ENCODE results near the gene FAT4.
A peak's percentile ranks its signal among the peaks of the same experiment; 100 is the strongest.

FAT4 gene, protein sequence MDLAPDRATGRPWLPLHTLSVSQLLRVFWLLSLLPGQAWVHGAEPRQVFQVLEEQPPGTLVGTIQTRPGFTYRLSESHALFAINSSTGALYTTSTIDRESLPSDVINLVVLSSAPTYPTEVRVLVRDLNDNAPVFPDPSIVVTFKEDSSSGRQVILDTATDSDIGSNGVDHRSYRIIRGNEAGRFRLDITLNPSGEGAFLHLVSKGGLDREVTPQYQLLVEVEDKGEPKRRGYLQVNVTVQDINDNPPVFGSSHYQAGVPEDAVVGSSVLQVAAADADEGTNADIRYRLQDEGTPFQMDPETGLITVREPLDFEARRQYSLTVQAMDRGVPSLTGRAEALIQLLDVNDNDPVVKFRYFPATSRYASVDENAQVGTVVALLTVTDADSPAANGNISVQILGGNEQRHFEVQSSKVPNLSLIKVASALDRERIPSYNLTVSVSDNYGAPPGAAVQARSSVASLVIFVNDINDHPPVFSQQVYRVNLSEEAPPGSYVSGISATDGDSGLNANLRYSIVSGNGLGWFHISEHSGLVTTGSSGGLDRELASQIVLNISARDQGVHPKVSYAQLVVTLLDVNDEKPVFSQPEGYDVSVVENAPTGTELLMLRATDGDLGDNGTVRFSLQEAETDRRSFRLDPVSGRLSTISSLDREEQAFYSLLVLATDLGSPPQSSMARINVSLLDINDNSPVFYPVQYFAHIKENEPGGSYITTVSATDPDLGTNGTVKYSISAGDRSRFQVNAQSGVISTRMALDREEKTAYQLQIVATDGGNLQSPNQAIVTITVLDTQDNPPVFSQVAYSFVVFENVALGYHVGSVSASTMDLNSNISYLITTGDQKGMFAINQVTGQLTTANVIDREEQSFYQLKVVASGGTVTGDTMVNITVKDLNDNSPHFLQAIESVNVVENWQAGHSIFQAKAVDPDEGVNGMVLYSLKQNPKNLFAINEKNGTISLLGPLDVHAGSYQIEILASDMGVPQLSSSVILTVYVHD (N-terminal part only)

DNA sequence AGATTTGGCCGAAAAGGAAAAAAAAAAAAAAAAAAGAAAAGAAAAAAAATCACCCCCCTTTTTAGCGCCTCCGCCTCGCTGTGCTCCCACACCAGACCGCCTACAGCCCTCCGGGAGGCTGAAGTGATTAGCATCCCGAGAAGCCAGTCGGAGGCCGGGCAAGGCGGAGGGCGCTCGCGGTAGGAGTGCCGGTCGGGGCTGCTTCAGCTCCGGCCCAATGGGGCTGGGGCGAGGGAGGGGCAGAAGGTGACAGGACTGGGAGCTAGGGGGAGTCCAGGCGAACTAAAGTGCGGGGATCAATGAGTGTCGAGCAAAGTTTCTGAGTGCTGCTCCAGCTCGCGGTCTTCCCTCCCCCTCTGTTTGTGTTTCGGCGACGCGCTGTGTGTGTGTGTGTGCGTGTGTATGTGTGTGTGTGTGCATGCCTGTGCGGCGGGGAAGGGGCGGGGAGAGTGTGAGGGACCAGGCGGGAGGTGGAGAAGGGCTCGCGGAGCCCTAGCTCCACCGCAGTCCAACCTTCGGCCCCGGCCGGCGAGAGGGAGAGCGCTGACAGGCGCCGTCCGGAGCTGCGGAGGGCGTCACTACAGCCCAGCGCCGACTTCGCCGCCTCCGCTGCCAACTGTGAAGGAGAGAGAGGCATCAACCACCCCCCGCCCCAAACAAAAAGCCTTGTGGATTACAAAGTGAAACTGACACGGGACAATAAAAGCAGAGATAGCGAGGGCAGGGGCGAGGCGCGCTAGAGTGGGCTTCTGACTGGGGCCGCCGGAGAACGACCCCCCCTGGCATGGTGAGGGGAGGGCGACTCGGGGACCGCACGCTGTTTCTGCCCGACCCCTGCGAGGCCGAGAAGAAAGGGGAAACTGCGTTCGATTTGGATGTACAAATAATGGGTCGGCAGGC lies at the start of gene FAT4:
FAT4 (plus strand) TSS at position 280 of the 900 bp plus-strand sequence. CDS start 1,457 bp downstream, outside the sequence.
- H3K27ac Mint-ChIP-seq, result peak within 1 kb of the TSS; percentile 37
- H3K9me3 Mint-ChIP-seq, result no peaks in the 10 kb centered on the region
- intact Hi-C loops (cut with micrococcal nuclease), result no loop called here
- H3K4me3 Mint-ChIP-seq, result peak within 1 kb of the TSS; percentile 83
- peaks cover 65% of the 10 kb centered on the region for H3K27me3 Mint-ChIP-seq
- peaks cover 34% of the 10 kb centered on the region for H3K4me1 Mint-ChIP-seq (ENCODE audit: low read depth)
- peaks cover 9% of the 10 kb centered on the region for H3K36me3 Mint-ChIP-seq (ENCODE audit: low read depth)

DNA sequence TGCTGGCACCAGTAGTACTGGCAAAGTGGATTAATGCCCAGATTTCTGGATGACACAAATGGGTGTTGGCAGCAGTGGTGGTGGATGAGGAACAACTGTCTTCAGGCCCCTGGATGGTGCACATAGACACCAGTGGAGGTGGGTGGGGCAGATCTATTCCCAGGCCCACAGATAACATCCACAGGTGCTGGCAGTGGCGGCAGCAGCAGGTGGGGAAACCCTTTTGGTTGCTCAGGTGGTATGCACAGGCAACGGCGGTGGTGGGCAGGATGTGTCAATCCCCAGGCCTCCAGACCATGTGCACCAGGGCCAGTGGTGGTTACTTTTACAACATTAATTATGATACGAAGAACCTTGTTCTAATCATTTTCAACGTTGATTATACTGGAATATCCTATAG lies 48.9 kb upstream of the FAT4 start:
- Mint-ChIP-seq H3K27me3 (no peaks in the 10 kb centered on the region), H3K36me3 (ENCODE audit: low read depth) (no peaks in the 10 kb centered on the region)

DNA sequence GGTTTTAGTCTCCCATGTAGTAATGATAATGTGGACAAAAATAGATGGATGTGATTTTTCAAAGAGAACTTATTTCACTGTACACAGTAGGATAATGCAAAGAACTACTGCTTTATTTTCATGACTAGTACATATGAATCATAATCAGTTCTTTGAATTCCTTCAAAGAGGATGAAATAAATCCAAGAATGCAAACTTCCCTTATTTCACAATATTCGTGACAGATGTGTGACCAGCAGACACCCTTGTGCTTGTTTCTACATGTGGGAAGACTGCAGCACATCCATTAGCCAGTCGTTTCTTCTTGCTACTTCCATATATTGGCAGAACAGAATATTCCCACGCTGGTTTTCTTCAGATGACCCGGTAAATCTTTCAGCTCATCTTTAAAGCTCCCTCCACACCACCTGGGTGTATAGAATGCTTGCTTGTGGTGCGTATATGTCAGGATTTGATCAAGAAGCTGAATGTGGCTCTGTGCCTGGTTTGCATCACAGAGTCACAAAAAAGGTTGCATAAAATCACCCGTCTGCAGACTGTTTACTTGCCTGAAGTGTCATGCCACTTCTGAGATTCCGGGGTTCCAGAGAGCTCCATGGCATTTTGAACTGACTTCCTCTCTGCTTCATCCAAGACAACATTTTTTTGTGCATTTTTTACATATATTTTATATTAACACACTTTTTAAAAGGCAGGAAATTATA lies 47.7 kb upstream of the FAT4 start:
- intact Hi-C loops (cut with micrococcal nuclease), result no loop called here
- H3K27me3 Mint-ChIP-seq, result no peaks in the 10 kb centered on the region
- H3K9me3 Mint-ChIP-seq, result no peaks in the 10 kb centered on the region
- H3K36me3 Mint-ChIP-seq (ENCODE audit: low read depth), result no peaks in the 10 kb centered on the region
- no peak overlapping the region for H3K4me3 Mint-ChIP-seq
- H3K27ac Mint-ChIP-seq, result no peak overlapping the region
- H3K4me1 Mint-ChIP-seq (ENCODE audit: low read depth), result no peaks in the 10 kb centered on the region

More for the DNA sequence above, 48.9 kb upstream of the FAT4 start:
- Mint-ChIP-seq H3K4me1 (ENCODE audit: low read depth) (no peaks in the 10 kb centered on the region), H3K27ac (no peak overlapping the region), H3K9me3 (no peaks in the 10 kb centered on the region), H3K4me3 (no peak overlapping the region)
- intact Hi-C loops (cut with micrococcal nuclease), result no loop called here

DNA sequence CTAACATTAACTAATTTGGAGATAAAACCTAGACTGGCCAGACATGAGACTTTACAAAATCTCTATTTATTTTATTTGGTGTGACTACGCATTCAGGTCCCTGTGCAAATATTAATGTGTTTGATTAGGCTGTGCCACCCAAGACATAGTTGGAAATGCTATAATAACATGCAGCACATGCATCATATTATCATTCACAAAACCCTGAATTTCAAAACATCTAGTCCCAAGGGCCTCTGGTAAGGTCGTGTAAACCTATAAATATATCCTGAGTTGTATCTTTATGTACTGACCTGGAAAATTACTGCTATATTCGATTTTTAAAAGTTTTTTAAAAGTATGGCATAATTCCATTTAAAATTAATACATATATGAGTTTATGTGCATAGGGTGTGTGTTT lies 47.1 kb upstream of the FAT4 start:
- no peak overlapping the region for H3K27ac Mint-ChIP-seq
- H3K27me3 Mint-ChIP-seq, result no peaks in the 10 kb centered on the region
- intact Hi-C loops (cut with micrococcal nuclease), result no loop called here
- no peaks in the 10 kb centered on the region for H3K4me1 Mint-ChIP-seq (ENCODE audit: low read depth)
- H3K4me3 Mint-ChIP-seq, result no peak overlapping the region
- no peaks in the 10 kb centered on the region for H3K36me3 Mint-ChIP-seq (ENCODE audit: low read depth)
- no peaks in the 10 kb centered on the region for H3K9me3 Mint-ChIP-seq

DNA sequence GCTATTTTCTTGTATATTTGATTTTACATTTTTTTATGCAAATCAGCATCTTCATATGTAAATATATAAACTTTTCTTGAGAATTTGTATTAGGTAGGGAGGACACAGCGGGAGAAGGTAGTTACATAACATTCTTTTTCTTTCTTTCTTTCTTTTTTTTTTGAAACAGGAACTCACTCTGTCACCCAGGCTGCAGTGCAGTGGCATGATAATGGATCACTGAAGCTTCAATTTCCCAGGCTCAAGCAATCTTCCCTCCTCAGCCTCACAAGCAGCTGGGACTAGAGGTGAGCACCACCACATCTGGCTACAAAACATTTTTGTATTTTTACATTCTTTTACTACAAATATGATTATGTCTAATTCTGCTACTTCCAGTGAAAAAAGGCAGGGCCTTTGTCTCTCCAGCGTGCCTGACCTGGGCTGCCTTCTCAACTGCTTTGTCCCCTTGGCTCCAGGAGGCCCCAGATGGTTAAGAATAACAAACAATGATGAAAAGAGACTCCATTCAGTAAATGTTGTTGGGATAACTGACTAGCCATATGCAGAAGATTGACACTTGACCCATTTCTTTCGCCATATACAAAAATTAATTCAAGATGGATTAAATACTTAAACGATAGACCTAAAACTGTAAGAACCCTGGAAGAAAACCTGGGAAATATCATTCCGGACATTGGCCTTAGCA lies 46.5 kb upstream of the FAT4 start:
- no peaks in the 10 kb centered on the region for H3K36me3 Mint-ChIP-seq (ENCODE audit: low read depth)
- intact Hi-C loops (cut with micrococcal nuclease), result no loop called here
- H3K4me3 Mint-ChIP-seq, result no peak overlapping the region
- no peaks in the 10 kb centered on the region for H3K9me3 Mint-ChIP-seq
- no peaks in the 10 kb centered on the region for H3K27me3 Mint-ChIP-seq
- no peaks in the 10 kb centered on the region for H3K4me1 Mint-ChIP-seq (ENCODE audit: low read depth)
- H3K27ac Mint-ChIP-seq, result no peak overlapping the region

DNA sequence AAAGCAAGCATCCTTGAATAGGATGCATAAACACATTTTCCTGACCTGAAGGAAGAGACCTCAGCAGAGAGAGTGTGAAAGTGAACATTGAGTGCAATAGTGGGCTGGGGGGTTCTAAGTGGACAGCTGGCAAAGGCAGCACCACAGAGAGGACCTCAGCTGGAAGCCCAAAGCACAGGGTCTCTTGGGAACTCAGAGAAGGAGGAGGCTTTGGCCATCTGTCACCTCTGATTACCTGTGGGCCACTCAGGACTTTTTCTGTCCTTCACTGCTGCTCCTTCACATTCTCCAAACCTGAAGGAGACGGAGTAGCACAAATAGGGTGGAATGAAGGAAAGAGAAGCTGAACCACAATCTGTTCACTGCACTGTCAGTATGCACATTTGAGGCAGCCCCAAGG lies 37.9 kb upstream of the FAT4 start:
- no peaks in the 10 kb centered on the region for H3K9me3 Mint-ChIP-seq
- H3K4me3 Mint-ChIP-seq, result no peak overlapping the region
- no peaks in the 10 kb centered on the region for H3K36me3 Mint-ChIP-seq (ENCODE audit: low read depth)
- H3K4me1 Mint-ChIP-seq (ENCODE audit: low read depth), result no peaks in the 10 kb centered on the region
- H3K27me3 Mint-ChIP-seq, result no peaks in the 10 kb centered on the region
- H3K27ac Mint-ChIP-seq, result no peak overlapping the region
- intact Hi-C loops (cut with micrococcal nuclease), result no loop called here

DNA sequence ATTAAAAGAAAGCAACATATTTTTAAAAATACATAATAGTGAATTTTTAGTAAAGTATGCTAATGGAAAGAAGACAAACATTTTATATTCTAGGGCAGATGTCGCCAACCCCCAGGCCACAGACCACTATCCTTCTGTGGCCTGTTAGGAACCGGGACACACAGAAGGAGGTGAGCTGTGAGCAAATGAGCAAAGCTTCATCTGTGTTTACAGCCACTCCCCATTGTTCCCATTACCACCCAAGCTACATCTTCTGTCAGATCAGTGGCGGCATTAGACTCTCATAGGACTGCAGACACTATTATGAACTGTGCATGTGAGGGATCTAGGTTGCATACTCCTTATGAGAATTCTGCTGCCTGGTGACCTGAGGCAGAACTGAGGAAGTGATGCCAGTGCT lies 37.0 kb upstream of the FAT4 start:
- H3K9me3 Mint-ChIP-seq, result no peaks in the 10 kb centered on the region
- H3K27ac Mint-ChIP-seq, result no peak overlapping the region
- intact Hi-C loops (cut with micrococcal nuclease), result no loop called here
- H3K27me3 Mint-ChIP-seq, result no peaks in the 10 kb centered on the region
- H3K4me1 Mint-ChIP-seq (ENCODE audit: low read depth), result no peaks in the 10 kb centered on the region
- H3K36me3 Mint-ChIP-seq (ENCODE audit: low read depth), result no peaks in the 10 kb centered on the region
- no peak overlapping the region for H3K4me3 Mint-ChIP-seq

DNA sequence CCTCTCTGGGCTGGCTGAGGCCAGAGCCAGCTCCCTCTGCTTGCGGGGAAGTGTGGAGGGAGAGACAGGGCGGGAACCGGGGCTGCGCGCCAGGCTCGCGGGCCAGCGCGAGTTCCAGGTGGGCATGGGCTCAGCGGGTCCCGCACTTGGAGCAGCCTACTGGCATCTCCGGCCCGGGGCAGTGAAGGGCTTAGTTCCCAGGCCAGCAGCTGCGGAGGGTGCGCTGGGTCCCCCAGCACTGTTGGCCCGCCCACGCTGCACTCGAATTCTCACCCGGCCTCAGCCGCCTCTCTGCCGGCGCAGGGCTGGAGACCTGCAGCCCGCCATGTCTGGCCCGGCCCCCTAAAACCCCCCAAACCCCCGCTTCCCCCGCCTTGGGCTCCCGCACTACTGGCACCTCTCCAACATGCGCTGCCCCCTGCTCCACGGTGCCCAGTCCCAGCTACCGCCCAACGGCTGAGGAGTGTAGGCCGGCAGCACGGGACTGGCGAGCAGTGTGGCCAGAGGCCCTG lies 33.8 kb upstream of the FAT4 start:
- intact Hi-C loops (cut with micrococcal nuclease), result no loop called here
- Mint-ChIP-seq H3K4me1 (ENCODE audit: low read depth) (no peaks in the 10 kb centered on the region), H3K4me3 (no peak overlapping the region), H3K27me3 (no peaks in the 10 kb centered on the region), H3K27ac (no peak overlapping the region), H3K36me3 (ENCODE audit: low read depth) (no peaks in the 10 kb centered on the region), H3K9me3 (no peaks in the 10 kb centered on the region)

DNA sequence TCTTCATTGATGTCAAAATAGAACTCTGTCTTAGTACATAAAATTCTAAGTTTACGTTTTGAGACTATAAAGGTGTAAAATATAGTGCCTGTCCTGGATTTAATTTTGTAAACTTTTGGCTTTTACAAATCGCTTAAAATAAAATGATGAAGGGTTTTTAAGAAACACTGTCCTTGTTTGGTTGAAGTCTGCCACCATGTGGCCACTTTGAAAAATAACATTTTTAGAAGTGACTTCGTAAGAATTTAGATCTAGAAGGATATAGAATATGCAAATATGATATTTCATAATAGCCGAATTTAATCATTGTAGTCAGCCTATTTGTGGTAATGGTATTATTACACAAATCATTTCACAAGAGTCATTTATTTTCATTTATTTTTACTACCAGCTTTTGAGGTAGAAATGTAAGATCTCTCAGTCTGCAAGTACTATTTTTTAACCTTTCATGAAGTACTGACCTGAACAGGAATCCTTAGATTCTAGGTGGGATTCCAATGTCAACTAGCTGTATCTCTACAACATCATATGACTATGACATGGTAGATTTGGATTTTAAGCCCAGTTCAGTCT lies 31.0 kb upstream of the FAT4 start:
- H3K9me3 Mint-ChIP-seq, result no peaks in the 10 kb centered on the region
- no peaks in the 10 kb centered on the region for H3K36me3 Mint-ChIP-seq (ENCODE audit: low read depth)
- no peak overlapping the region for H3K4me3 Mint-ChIP-seq
- no peaks in the 10 kb centered on the region for H3K4me1 Mint-ChIP-seq (ENCODE audit: low read depth)
- no peak overlapping the region for H3K27ac Mint-ChIP-seq
- intact Hi-C loops (cut with micrococcal nuclease), result loop anchor here (2.0 kb wide), 1 partner anchor 949 kb away; no protein-coding TSS in a partner anchor
- H3K27me3 Mint-ChIP-seq, result no peaks in the 10 kb centered on the region

DNA sequence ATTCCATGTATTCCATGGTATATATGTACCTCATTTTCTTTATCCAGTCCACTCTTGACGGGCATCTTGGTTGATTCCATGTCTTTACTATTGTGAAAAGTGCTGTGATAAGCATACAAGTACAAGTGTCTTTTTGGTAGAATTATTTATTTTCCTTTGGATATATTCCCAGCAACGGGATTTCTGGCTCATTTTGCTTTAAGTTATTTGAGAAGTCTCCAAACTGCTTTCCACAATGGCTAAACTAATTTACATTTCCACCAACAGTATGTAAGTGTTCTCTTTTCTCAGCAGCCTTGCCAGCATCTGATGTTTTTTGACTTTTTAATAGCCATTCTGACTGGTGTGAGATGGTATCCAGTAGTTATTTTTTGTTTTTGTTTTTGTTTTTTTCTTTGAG lies 17.6 kb upstream of the FAT4 start:
- Mint-ChIP-seq H3K36me3 (ENCODE audit: low read depth) (no peaks in the 10 kb centered on the region), H3K27me3 (no peaks in the 10 kb centered on the region), H3K4me1 (ENCODE audit: low read depth) (no peaks in the 10 kb centered on the region), H3K27ac (no peak overlapping the region), H3K9me3 (no peaks in the 10 kb centered on the region), H3K4me3 (no peak overlapping the region)
- intact Hi-C loops (cut with micrococcal nuclease), result no loop called here

DNA sequence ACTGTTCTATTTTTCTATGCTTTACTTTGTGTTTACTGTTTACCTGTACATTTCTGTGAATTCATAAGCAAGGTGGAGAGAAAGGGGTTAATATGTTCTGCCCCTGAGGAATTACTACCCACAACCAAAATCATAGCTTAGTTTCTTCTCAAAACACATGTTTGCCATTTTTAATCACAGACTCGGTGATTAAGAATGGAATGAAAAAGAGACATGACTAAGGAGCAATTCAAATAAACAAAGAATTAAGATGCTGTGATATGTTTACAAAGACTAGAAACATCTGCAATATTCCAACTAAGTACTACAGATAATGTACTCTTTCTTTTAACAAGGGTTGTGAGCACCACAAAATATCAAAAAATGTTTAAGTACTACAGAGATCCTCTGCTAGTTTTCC lies 11.7 kb upstream of the FAT4 start:
- Mint-ChIP-seq H3K4me3 (no peak overlapping the region), H3K36me3 (ENCODE audit: low read depth) (no peaks in the 10 kb centered on the region), H3K27ac (no peak overlapping the region), H3K27me3 (no peaks in the 10 kb centered on the region), H3K9me3 (no peaks in the 10 kb centered on the region), H3K4me1 (ENCODE audit: low read depth) (no peaks in the 10 kb centered on the region)
- intact Hi-C loops (cut with micrococcal nuclease), result no loop called here

DNA sequence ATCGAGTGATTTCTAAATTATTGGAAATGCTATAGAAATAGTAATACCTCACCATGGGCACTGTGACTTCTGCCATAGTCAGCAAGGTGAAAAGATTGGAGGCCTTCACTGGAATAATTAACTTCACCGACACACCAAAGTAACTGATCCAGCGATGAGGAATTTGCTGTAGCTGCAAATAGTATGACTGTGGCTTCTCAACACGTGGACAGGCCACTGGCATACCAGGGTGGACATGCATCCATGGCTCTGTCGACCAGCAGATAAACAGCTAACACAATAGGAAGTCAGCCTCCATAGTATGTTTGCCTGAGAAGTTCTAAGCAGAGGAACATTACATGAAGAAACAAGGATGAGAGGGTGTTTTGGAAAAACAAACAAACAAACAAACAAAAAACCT lies 10.9 kb upstream of the FAT4 start:
- Mint-ChIP-seq H3K27me3 (no peaks in the 10 kb centered on the region), H3K4me1 (ENCODE audit: low read depth) (no peaks in the 10 kb centered on the region), H3K27ac (no peak overlapping the region), H3K9me3 (no peaks in the 10 kb centered on the region), H3K36me3 (ENCODE audit: low read depth) (no peaks in the 10 kb centered on the region), H3K4me3 (no peak overlapping the region)
- intact Hi-C loops (cut with micrococcal nuclease), result no loop called here

Data from dendritic cell treated with granulocyte-macrophage colony-stimulating factor and Interleukin-4, amounts not matched to agents 40 ng/mL and 50 ng/mL, for 4 days (primary cell).